ENCODE measurements around the gene FNDC11. TPM values are rescaled to one million over a fixed set of nuclear protein-coding genes. Genes with fewer than 3 reads are reported as not detected.

The FNDC11 gene
- total RNA-seq, 2 experiments from 2014 or later: 0.41 to 3.0 TPM

- H2AFZ ChIP-seq (ENCODE audit: low read length): peak overlapping the region; percentile 59; the same call in 1 of the 2 replicates
- peak; percentile 92 for DNase-seq (ENCODE audit: low spot score)
- BruUV-seq (replicated peaks): no TSS peak
These were observed 1.3 kb upstream of the FNDC11 start for GRCh38 chr20:63552481-63553249.

GRCh38 chr20:63553251-63553932, 567 bp upstream of the FNDC11 start:
- CTCF ChIA-PET (ENCODE audit: unreplicated experiment): interaction anchor here (0.7 kb wide), 1 partner anchor 12 kb away, joined by 3 read pairs; no protein-coding TSS in a partner anchor
- no peaks in the 10 kb centered on the region for H4K20me1 ChIP-seq (ENCODE audit: insufficient read depth, low read length)
- H3K4me3 ChIP-seq (ENCODE audit: low read depth, low read length, poor library complexity, severe bottlenecking): peak overlapping the region; percentile 71
- TF ChIP-seq CTCF (conservative IDR thresholded peaks at IDR 0.05; ENCODE audit: low read length) (no peak), EZH2phosphoT487 (IDR thresholded peaks at IDR 0.05; ENCODE audit: borderline replicate concordance, low read depth, low read length) (no peak)
- H3K79me2 ChIP-seq (ENCODE audit: insufficient read depth, low read depth, low read length): no peaks in the 10 kb centered on the region
- peak overlapping the region; percentile 91 for H3K27ac ChIP-seq (ENCODE audit: low read depth, low read length, poor library complexity, severe bottlenecking)
- DNase-seq (ENCODE audit: low spot score): peak; percentile 93
- POLR2A ChIA-PET: interaction anchor here (0.9 to 1.0 kb wide), 2 partner anchors 12 to 33 kb away, joined by 3 to 6 read pairs; partner anchors contain the start of gene PPDPF
- peaks cover 43% of the 10 kb centered on the region for H3K4me1 ChIP-seq (ENCODE audit: insufficient read depth, low read length, poor library complexity, severe bottlenecking)
- intact Hi-C loops (cut with micrococcal nuclease; ENCODE audit: unreplicated experiment): loop anchor here (5.0 kb wide), 1 partner anchor 74 kb away; the partner anchor contains the start of gene GMEB2
- H3K9me2 ChIP-seq (ENCODE audit: insufficient read depth, low read length): no peaks in the 10 kb centered on the region
- no peaks in the 10 kb centered on the region for H3K9me3 ChIP-seq (ENCODE audit: low read length)
- H3K4me2 ChIP-seq (ENCODE audit: low read length): peak overlapping the region; percentile 97
- peak overlapping the region; percentile 62; the same call in 1 of the 2 replicates for H2AFZ ChIP-seq (ENCODE audit: low read length)
- no TSS peak for BruUV-seq (replicated peaks)
- H3K36me3 ChIP-seq (ENCODE audit: insufficient read depth, low read length): no peaks in the 10 kb centered on the region

More at GRCh38 chr20:63552481-63553249, 1.3 kb upstream of the FNDC11 start:
- peak overlapping the region; percentile 91 for H3K27ac ChIP-seq (ENCODE audit: low read depth, low read length, poor library complexity, severe bottlenecking)
- H3K4me2 ChIP-seq (ENCODE audit: low read length): peak overlapping the region; percentile 97
- ChIA-PET POLR2A (interaction anchor here (0.9 to 1.0 kb wide), 2 partner anchors 11 to 32 kb away, joined by 3 to 6 read pairs; partner anchors contain the start of gene PPDPF), CTCF (ENCODE audit: unreplicated experiment) (interaction anchor here (0.6 to 0.7 kb wide), 2 partner anchors 12 to 208 kb away, joined by 3 to 5 read pairs; no protein-coding TSS in a partner anchor)
- peak overlapping the region; percentile 65 for H3K4me3 ChIP-seq (ENCODE audit: low read depth, low read length, poor library complexity, severe bottlenecking)
- H3K4me1 ChIP-seq (ENCODE audit: insufficient read depth, low read length, poor library complexity, severe bottlenecking): peaks cover 48% of the 10 kb centered on the region
- H3K79me2 ChIP-seq (ENCODE audit: insufficient read depth, low read depth, low read length): no peaks in the 10 kb centered on the region
- H3K9me2 ChIP-seq (ENCODE audit: insufficient read depth, low read length): no peaks in the 10 kb centered on the region
- intact Hi-C loops (cut with micrococcal nuclease; ENCODE audit: unreplicated experiment): loop anchor here (1.0 to 5.0 kb wide), 2 partner anchors 75 to 90 kb away; partner anchors contain the start of gene GMEB2
- no peaks in the 10 kb centered on the region for H3K36me3 ChIP-seq (ENCODE audit: insufficient read depth, low read length)
- no peaks in the 10 kb centered on the region for H3K9me3 ChIP-seq (ENCODE audit: low read length)
- TF ChIP-seq EZH2phosphoT487 (IDR thresholded peaks at IDR 0.05; ENCODE audit: borderline replicate concordance, low read depth, low read length) (no peak), CTCF (conservative IDR thresholded peaks at IDR 0.05; ENCODE audit: low read length) (no peak)
- no peaks in the 10 kb centered on the region for H4K20me1 ChIP-seq (ENCODE audit: insufficient read depth, low read length)
